BLaER1 treated with 17β-estradiol and CSF1 and Interleukin-3, amounts not matched to agents 10 nM and 100 nM (cell line): Measurements from ENCODE around the gene CRYGN.
A peak's percentile ranks its signal among the peaks of the same experiment; 100 is the strongest.

ENCODE experiments used
- H3K27ac ChIP-seq, 11 experiments: shearing (Covaris generic); formaldehyde crosslinking; 2 replicates each; pipeline ENCODE4 v1.8.1; 2022
- H3K27me3 ChIP-seq, 11 experiments: shearing (Covaris generic); formaldehyde crosslinking; 2 replicates each; pipeline ENCODE4 v1.8.1; 2022
- H3K36me3 ChIP-seq, 11 experiments: shearing (Covaris generic); formaldehyde crosslinking; 2 replicates each; pipeline ENCODE4 v1.8.1; 2022
- H3K4me1 ChIP-seq, 10 experiments: shearing (Covaris generic); formaldehyde crosslinking; 2 replicates each; pipeline ENCODE4 v1.8.1; 2022
- H3K4me2 ChIP-seq, 11 experiments: shearing (Covaris generic); formaldehyde crosslinking; 2 replicates each; pipeline ENCODE4 v1.8.1; 2022
- H3K4me3 ChIP-seq, 10 experiments: shearing (Covaris generic); formaldehyde crosslinking; 2 replicates each; pipeline ENCODE4 v1.8.1; 2022
- H3K9ac ChIP-seq, 11 experiments: shearing (Covaris generic); formaldehyde crosslinking; 2 replicates each; pipeline ENCODE4 v1.8.1; 2022
- H3K9me3 ChIP-seq, 11 experiments: shearing (Covaris generic); formaldehyde crosslinking; replicated peaks in 1 of 11; 2 replicates each; pipeline ENCODE4 v1.8.1; 2022
- H4K20me1 ChIP-seq, 11 experiments: shearing (Covaris generic); formaldehyde crosslinking; 2 replicates each; pipeline ENCODE4 v1.8.1; 2022
- Cebpa-rat ChIP-seq, 11 experiments: shearing (Covaris generic); IDR thresholded peaks; 2 replicates each; pipeline ENCODE4 v1.8.1; 2022

CRYGN gene

GRCh38 chr7:151405056-151405455 lies 34.9 kb downstream of the CRYGN start:
- Histone ChIP-seq H3K27ac (no peak overlapping the region), H3K27me3 (peaks cover 43 to 64% (median 49%) of the 10 kb centered on the region in 11 experiments), H3K4me1 (peaks cover 40 to 81% (median 72%) of the 10 kb centered on the region in 10 experiments), H3K9ac (peak overlapping the region in 1 of 11 experiments; percentile 38; a peak in 2 of 22 replicates), H3K9me3 (no peaks in the 10 kb centered on the region), H3K4me3 (peak overlapping the region in 2 of 10 experiments; percentile 26 to 32; a peak in 2 of 20 replicates), H3K36me3 (no peaks in the 10 kb centered on the region), H4K20me1 (peaks cover 0 to 48% (median 7%) of the 10 kb centered on the region in 11 experiments; a peak in 10 of 22 replicates), H3K4me2 (peak overlapping the region; percentile 65 to 96 (median 84))
- TF ChIP-seq Cebpa-rat (IDR thresholded peaks at IDR 0.05), result no peak

GRCh38 chr7:151404216-151405011 lies 35.5 kb downstream of the CRYGN start:
- peaks cover 0 to 42% (median 3%) of the 10 kb centered on the region in 11 experiments; a peak in 7 of 22 replicates for H4K20me1 ChIP-seq
- peak overlapping the region in 3 of 11 experiments; percentile 7 to 38 (median 24); a peak in 4 of 22 replicates for H3K9ac ChIP-seq
- peaks cover 36 to 59% (median 43%) of the 10 kb centered on the region in 11 experiments for H3K27me3 ChIP-seq
- no peaks in the 10 kb centered on the region for H3K9me3 ChIP-seq
- H3K36me3 ChIP-seq, result no peaks in the 10 kb centered on the region
- H3K27ac ChIP-seq, result no peak overlapping the region
- peaks cover 33 to 81% (median 71%) of the 10 kb centered on the region in 10 experiments for H3K4me1 ChIP-seq
- H3K4me3 ChIP-seq, result peak overlapping the region in 2 of 10 experiments; percentile 26 to 32; a peak in 2 of 20 replicates
- H3K4me2 ChIP-seq, result peak overlapping the region; percentile 65 to 96 (median 84)
- TF ChIP-seq Cebpa-rat (IDR thresholded peaks at IDR 0.05), result no peak

- Histone ChIP-seq H3K9ac (peak overlapping the region in 2 of 11 experiments; percentile 24 to 38; a peak in 2 of 22 replicates), H3K4me3 (no peak overlapping the region), H3K27me3 (peaks cover 30 to 53% (median 36%) of the 10 kb centered on the region in 11 experiments), H3K36me3 (no peaks in the 10 kb centered on the region), H3K4me1 (peaks cover 28 to 81% (median 68%) of the 10 kb centered on the region in 10 experiments), H3K4me2 (peak overlapping the region; percentile 65 to 96 (median 84)), H3K9me3 (no peaks in the 10 kb centered on the region), H4K20me1 (peaks cover 0 to 36% (median 0%) of the 10 kb centered on the region in 11 experiments; a peak in 3 of 22 replicates), H3K27ac (no peak overlapping the region)
- no peak for TF ChIP-seq Cebpa-rat (IDR thresholded peaks at IDR 0.05)
Observed at GRCh38 chr7:151403764-151404163, 36.2 kb downstream of the CRYGN start.

- Histone ChIP-seq H3K4me3 (no peak overlapping the region), H3K4me1 (peaks cover 25 to 76% (median 63%) of the 10 kb centered on the region in 10 experiments), H3K9me3 (peaks cover 6 to 10% (median 8%) of the 10 kb centered on the region in 11 experiments; a peak in 20 of 22 replicates), H3K9ac (no peak overlapping the region), H3K36me3 (no peaks in the 10 kb centered on the region), H3K4me2 (peak overlapping the region in 8 of 11 experiments; percentile 81 to 96 (median 88); a peak in 13 of 22 replicates), H3K27ac (no peak overlapping the region), H3K27me3 (peaks cover 15 to 37% (median 21%) of the 10 kb centered on the region in 11 experiments), H4K20me1 (peaks cover 0 to 30% (median 0%) of the 10 kb centered on the region in 11 experiments; a peak in 3 of 22 replicates)
- no peak for TF ChIP-seq Cebpa-rat (IDR thresholded peaks at IDR 0.05)
Observed at GRCh38 chr7:151402029-151402835, 37.7 kb downstream of the CRYGN start.

GRCh38 chr7:151400626-151401315 lies 39.2 kb downstream of the CRYGN start:
- no peak for TF ChIP-seq Cebpa-rat (IDR thresholded peaks at IDR 0.05)
- Histone ChIP-seq H3K27me3 (peaks cover under 1 to 23% (median 7%) of the 10 kb centered on the region in 11 experiments; a peak in 15 of 22 replicates), H3K9me3 (peaks cover 7 to 15% (median 12%) of the 10 kb centered on the region in 11 experiments; a peak in 20 of 22 replicates), H3K36me3 (no peaks in the 10 kb centered on the region), H4K20me1 (peaks cover 0 to 22% (median 0%) of the 10 kb centered on the region in 11 experiments; a peak in 2 of 22 replicates), H3K4me2 (peak overlapping the region in 8 of 11 experiments; percentile 36 to 71 (median 62); a peak in 16 of 22 replicates), H3K27ac (no peak overlapping the region), H3K4me1 (peaks cover 25 to 69% (median 60%) of the 10 kb centered on the region in 10 experiments), H3K9ac (no peak overlapping the region), H3K4me3 (no peak overlapping the region)

GRCh38 chr7:151399906-151400305 lies 40.0 kb downstream of the CRYGN start:
- Histone ChIP-seq H3K4me2 (peak overlapping the region in 8 of 11 experiments; percentile 31 to 71 (median 62); a peak in 14 of 22 replicates), H3K9me3 (peaks cover 7 to 15% (median 12%) of the 10 kb centered on the region in 11 experiments; a peak in 20 of 22 replicates), H3K9ac (no peak overlapping the region), H4K20me1 (peaks cover 0 to 14% (median 0%) of the 10 kb centered on the region in 11 experiments; a peak in 2 of 22 replicates), H3K36me3 (no peaks in the 10 kb centered on the region), H3K27ac (no peak overlapping the region), H3K4me1 (peaks cover 20 to 60% (median 51%) of the 10 kb centered on the region in 10 experiments), H3K27me3 (peaks cover 0 to 14% (median 0%) of the 10 kb centered on the region in 11 experiments; a peak in 8 of 22 replicates), H3K4me3 (no peak overlapping the region)
- no peak for TF ChIP-seq Cebpa-rat (IDR thresholded peaks at IDR 0.05)

- Histone ChIP-seq H4K20me1 (peaks cover 0 to 8% (median 0%) of the 10 kb centered on the region in 11 experiments; a peak in 2 of 22 replicates), H3K9ac (no peak overlapping the region), H3K4me2 (peak overlapping the region in 7 of 11 experiments; percentile 31 to 69 (median 61); a peak in 8 of 22 replicates), H3K9me3 (peaks cover 7 to 15% (median 12%) of the 10 kb centered on the region in 11 experiments; a peak in 20 of 22 replicates), H3K4me1 (peaks cover 13 to 54% (median 45%) of the 10 kb centered on the region in 10 experiments), H3K27me3 (peaks cover 0 to 11% (median 0%) of the 10 kb centered on the region in 11 experiments; a peak in 2 of 22 replicates), H3K27ac (no peak overlapping the region), H3K4me3 (no peak overlapping the region), H3K36me3 (no peaks in the 10 kb centered on the region)
- TF ChIP-seq Cebpa-rat (IDR thresholded peaks at IDR 0.05), result no peak
Observed at GRCh38 chr7:151399305-151399601, 40.7 kb downstream of the CRYGN start.
